NB4 (cell line): Measurements from ENCODE around the gene PINK1.

ENCODE experiments used
- POLR2A ChIP-seq: IDR thresholded peaks from 2 replicates; pipeline ENCODE4 v1.6.1; 2011; ENCODE audit warnings: mild to moderate bottlenecking; ENCODE audit not compliant: insufficient read length; ENCODE audit errors: extremely low read depth
- TF ChIP-seq, protein P1 (sequence below): IDR thresholded peaks from one replicate; pipeline ENCODE4 v1.5.1; 2012; ENCODE audit warnings: low read depth, low read length
- TF ChIP-seq, protein P2 (sequence below): IDR thresholded peaks from 2 replicates; pipeline ENCODE4 v1.6.1; 2011; ENCODE audit warnings: low read depth, low read length

DNA sequence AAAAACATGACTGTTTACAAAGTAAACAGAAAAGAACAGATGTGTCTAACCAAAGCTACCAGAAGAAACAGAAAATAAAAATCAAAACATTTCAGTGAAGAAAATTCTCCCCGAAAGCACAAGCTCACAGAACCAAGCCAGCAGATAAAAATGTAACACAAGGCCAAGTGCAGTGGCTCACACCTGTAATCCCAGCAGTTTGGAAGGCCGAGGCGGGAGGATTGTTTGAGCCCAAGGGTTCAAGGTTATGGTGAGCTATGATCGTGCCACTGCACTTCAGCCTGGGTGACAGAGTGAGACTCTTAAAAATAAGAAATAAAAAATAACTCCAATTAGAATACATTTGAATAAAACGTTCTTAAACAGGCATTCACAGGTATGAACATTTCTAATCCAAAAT is 47.0 kb downstream of the PINK1 start:
- TF ChIP-seq POLR2A, result no peak
- TF ChIP-seq, protein P1, sequence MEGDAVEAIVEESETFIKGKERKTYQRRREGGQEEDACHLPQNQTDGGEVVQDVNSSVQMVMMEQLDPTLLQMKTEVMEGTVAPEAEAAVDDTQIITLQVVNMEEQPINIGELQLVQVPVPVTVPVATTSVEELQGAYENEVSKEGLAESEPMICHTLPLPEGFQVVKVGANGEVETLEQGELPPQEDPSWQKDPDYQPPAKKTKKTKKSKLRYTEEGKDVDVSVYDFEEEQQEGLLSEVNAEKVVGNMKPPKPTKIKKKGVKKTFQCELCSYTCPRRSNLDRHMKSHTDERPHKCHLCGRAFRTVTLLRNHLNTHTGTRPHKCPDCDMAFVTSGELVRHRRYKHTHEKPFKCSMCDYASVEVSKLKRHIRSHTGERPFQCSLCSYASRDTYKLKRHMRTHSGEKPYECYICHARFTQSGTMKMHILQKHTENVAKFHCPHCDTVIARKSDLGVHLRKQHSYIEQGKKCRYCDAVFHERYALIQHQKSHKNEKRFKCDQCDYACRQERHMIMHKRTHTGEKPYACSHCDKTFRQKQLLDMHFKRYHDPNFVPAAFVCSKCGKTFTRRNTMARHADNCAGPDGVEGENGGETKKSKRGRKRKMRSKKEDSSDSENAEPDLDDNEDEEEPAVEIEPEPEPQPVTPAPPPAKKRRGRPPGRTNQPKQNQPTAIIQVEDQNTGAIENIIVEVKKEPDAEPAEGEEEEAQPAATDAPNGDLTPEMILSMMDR, result no peak
- TF ChIP-seq, protein P2, sequence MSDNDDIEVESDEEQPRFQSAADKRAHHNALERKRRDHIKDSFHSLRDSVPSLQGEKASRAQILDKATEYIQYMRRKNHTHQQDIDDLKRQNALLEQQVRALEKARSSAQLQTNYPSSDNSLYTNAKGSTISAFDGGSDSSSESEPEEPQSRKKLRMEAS, result no peak
